ENCODE data around the gene DTNB. TPM values are rescaled to one million over a fixed set of nuclear protein-coding genes. Genes with fewer than 3 reads are reported as not detected.

The DTNB gene
- polyA plus RNA-seq, 3 donors: 18.0 to 21.0 (median 20.2) TPM

DNA sequence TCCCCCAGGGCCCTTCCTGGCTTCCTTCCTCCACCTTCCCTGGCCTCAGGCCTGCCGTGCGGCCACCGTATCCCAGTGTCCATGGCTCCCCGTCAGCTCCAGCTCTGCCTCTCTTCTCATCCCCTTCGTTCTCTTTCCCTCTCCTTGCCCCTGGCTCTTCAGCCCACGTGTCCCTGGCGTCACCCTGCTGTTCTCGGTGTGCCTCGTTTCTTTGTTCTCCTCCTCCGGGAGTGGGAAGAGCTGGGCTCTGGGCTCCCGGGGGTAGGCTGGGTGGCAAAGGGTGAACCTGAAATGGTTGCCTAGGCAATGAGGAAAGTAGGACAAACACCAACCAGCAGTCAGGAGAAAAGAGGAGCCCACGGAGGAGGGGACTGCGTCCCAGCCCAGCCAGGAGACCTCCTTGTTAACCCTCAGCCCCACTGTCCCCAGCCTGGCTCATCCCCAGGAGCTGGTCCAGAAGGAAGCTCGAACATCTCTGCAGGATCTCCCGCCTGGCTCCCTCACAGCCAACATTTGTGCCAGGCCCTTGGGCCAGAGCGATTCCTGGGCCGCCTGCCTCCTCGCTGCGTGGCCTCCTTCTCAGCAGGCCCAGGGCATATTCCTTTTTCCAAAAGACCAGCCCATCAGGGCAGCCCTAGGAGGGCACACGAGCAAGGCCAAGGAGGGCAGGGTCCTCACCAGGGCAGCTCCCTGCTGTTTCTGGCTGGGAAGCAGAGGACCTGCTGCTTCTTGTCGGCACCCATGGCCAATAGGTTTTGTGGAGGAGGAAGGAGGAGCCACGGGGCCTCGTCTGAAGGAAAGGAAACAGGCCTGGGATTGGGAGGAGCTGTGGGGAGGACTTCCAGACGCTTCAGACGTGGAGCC, 300.7 kb downstream of the DTNB start:
- DNase-seq (ENCODE audit: extremely low read depth in 1 of 11, low read depth in 9 of 11, low spot score in 4 of 11): no peak

- DNase-seq (ENCODE audit: extremely low read depth in 1 of 11, low read depth in 9 of 11, low spot score in 4 of 11): no peak
Observed at GRCh38 chr2:25371253-25372241, 301.8 kb downstream of the DTNB start.

- no peak for DNase-seq (ENCODE audit: extremely low read depth in 1 of 11, low read depth in 9 of 11, low spot score in 4 of 11)
Observed at GRCh38 chr2:25369876-25370275, 303.5 kb downstream of the DTNB start.

DNA sequence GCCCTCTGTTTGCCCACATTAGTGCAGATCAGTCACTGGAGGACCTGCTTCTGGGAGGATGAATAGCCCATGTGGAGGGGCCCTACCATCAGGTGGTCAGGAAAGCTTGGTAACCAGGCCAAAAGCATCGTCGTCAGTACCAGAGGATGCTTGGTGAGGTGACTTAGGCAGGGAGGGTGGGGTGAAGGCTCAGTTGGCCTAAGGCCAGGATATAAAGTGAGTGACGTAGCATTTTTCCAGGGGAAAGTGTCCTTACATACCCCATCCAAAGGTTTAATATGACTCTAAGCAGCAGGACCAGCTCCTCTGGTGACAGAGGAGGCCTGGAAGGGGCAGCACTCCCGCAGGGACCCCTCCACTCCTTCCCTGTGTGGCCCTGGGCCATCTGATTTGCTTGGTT, 303.9 kb downstream of the DTNB start:
- DNase-seq (ENCODE audit: extremely low read depth in 1 of 11, low read depth in 9 of 11, low spot score in 4 of 11): no peak

GRCh38 chr2:25368660-25369059, 304.7 kb downstream of the DTNB start:
- no peak for DNase-seq (ENCODE audit: extremely low read depth in 1 of 11, low read depth in 9 of 11, low spot score in 4 of 11)

- DNase-seq (ENCODE audit: extremely low read depth in 1 of 11, low read depth in 9 of 11, low spot score in 4 of 11): no peak
Observed at GRCh38 chr2:25367296-25367695, 306.1 kb downstream of the DTNB start.

DNA sequence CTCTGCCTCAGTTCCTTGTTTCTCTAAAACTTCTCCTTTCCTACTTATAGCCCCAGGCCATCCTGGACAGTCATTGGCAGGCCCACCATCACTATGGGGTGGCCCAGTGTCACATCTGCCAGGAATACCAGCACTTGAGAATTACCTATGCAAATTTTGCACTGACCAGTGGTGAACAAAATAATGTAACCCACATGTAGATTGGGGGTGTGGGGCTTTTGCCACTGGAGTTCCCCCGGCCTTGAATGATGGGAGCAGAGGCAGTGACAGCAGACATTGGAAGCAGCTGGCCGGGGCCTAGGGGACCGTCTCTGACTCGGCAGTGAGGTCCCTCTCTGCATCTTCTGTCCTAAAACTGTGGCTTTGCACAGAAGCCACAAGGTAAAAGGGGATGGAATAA, 306.7 kb downstream of the DTNB start:
- DNase-seq (ENCODE audit: extremely low read depth in 1 of 11, low read depth in 9 of 11, low spot score in 4 of 11): no peak

DNA sequence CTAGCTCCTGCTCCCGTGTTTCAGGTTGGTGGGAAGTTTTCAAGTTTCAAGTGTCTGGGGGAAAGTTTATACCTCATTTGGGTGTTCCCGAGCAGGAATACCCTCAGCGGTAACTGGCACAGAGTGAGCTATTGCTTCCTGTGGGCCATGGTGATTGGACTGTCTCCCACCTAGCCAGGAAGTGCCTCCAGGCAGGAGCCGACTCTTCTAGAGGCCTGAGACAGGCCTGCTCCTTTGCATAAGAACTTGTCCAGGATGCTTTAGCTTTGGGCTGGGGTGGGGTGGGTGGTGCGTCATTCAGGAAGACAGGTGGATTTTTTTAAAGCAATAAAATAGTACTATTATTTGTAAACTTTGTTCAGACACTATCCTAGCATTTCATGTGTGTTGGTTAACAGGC, 308.1 kb downstream of the DTNB start:
- DNase-seq (ENCODE audit: extremely low read depth in 1 of 11, low read depth in 9 of 11, low spot score in 4 of 11): no peak

GRCh38 chr2:25363733-25364132, 309.6 kb downstream of the DTNB start:
- no peak for DNase-seq (ENCODE audit: extremely low read depth in 1 of 11, low read depth in 9 of 11, low spot score in 4 of 11)

GRCh38 chr2:25362434-25363145, 310.8 kb downstream of the DTNB start:
- DNase-seq (ENCODE audit: extremely low read depth in 1 of 11, low read depth in 9 of 11, low spot score in 4 of 11): no peak

DNA sequence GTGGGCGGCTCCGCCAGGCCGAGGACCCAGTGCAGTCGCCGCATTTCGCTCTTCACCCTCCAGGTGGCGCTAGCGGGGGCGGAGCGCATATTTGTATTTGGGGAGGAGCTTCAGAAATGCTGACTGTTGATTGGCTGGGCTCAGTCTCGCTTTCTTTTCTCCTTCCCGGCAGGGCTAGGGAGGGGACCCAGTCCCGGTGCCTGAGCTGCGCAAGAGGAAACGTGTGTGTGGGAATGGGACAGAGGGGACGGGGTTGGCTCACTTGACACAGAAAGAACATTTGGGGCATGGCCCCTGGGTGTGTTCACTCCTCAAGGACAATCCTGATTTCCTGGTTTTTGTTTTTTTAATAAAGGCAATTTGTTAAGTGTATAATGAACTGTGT, 311.3 kb downstream of the DTNB start:
- DNase-seq (ENCODE audit: extremely low read depth in 1 of 11, low read depth in 9 of 11, low spot score in 4 of 11): peak; percentile 83 to 93 (median 90)

- DNase-seq (ENCODE audit: extremely low read depth in 1 of 11, low read depth in 9 of 11, low spot score in 4 of 11): no peak
Observed at GRCh38 chr2:25361261-25362048, 311.9 kb downstream of the DTNB start.

GRCh38 chr2:25358836-25359235, 314.5 kb downstream of the DTNB start:
- no peak for DNase-seq (ENCODE audit: extremely low read depth in 1 of 11, low read depth in 9 of 11, low spot score in 4 of 11)

DNA sequence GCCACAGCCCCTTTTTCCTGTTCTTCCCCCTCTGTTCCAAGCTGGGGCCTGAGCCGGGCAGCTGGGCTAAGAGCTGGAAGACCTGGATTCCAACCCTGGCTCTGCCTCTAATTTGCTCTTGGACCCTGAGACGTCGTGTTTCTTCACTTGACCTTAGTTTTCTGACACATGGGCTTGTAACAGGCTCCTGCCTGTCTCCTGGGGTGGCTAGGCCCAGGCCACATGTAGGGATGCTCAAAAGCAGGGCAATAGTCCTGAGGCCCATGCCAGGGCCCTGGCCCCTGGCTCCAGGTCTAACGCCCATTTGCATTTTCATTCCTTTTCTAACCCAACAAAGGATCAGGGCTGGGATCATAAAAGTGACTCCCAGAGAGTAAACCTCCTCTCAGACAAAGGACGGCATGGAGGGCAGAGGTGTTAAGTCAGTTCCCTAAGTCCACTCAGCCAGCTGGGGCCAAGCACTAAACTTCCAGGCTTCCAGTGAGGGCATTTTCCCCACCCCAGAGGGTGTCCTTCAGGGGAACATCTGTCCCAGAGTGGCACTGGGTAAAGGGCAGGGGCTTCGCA, 315.0 kb downstream of the DTNB start:
- no peak for DNase-seq (ENCODE audit: extremely low read depth in 1 of 11, low read depth in 9 of 11, low spot score in 4 of 11)

DNA sequence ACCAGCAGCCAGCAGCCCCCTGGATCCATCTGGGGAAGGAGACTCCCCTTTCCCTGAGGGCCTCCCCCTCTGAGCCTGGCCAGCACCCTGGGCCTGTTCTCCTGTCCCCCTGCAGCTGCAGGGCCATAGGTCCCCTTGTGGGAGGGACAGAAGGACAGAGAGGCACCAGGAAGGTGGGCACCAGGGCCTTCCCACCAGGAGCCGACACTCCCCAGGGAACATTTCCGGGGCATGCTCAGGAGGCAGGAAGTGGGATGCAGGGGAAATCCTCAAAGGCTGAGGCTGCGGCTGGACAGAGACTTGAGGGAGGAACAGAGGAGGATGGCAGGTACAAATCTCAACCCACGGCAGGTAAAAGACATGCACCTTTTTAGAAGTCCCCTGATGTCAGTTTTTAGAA, 317.3 kb downstream of the DTNB start:
- DNase-seq (ENCODE audit: extremely low read depth in 1 of 11, low read depth in 9 of 11, low spot score in 4 of 11): no peak

DNA sequence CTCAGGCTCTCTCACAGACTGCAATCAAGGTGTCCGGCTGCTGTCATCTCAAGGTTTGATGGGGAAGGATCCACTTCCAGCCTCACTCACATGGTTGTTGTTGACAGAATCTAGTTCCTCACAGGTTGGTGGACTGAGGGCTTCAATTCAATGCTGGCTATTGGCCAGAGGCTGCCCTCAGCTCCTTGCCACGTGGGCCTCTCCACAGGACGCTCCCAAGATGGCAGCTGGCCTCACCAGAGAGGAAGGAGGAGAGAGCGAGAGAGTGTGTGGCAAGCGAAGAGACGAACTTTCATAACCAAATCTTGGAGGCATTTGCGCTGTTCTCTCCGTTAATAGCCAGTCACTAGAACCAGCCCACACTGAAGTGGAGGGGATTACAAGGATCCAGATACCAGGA, 318.1 kb downstream of the DTNB start:
- no peak for DNase-seq (ENCODE audit: extremely low read depth in 1 of 11, low read depth in 9 of 11, low spot score in 4 of 11)

DNA sequence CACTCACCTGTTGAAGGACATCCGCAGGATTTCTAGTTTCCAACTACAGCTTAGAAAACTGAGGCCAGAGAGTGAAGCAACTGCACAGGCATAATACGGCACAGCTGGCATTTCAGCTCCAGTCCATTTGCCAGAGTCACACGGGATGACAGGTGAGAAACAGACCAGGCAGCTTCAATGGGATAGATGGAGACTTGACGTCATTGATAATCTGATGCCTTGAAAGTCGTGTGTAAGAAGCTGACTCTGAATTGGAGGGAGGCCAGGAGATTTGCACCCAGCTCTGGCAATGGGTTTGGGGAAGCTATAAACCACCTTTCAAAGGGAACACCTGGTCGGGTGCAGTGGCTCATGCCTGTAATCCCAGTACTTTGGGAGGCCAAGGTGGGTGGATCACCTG, 319.3 kb downstream of the DTNB start:
- DNase-seq (ENCODE audit: extremely low read depth in 1 of 11, low read depth in 9 of 11, low spot score in 4 of 11): no peak

- no peak for DNase-seq (ENCODE audit: extremely low read depth in 1 of 11, low read depth in 9 of 11, low spot score in 4 of 11)
Observed at GRCh38 chr2:25349397-25349796, 324.0 kb downstream of the DTNB start.
